ENCODE measurements around the gene VSTM4. TPM values are rescaled to one million over a fixed set of nuclear protein-coding genes. Genes with fewer than 3 reads are reported as not detected.

Gene VSTM4
- total RNA-seq, 1 experiment from 2014 or later: 0.29 TPM

GRCh38 chr10:49116509-49117375 is 1.4 kb upstream of the VSTM4 start:
- no peak for DNase-seq (ENCODE audit: low spot score)

- no peak for DNase-seq (ENCODE audit: low spot score)
Measured at GRCh38 chr10:49115796-49116508, 630 bp upstream of the VSTM4 start.

DNA sequence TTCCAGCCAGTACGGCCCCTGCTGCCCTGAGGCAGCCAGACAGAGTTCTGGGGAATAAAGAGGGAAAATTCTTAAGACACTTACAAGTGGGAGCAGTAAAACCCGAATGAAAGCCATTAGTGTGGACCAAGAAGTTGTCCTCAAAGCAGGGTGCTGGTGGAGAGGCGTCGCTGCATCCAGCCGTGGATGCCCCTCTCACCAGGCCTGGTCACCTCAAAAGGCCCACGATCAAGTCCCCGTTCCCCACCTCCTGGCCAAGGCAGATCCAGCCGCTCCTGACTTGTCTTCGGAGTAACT is 656 bp downstream of the VSTM4 start:
- DNase-seq (ENCODE audit: low spot score): no peak

DNA sequence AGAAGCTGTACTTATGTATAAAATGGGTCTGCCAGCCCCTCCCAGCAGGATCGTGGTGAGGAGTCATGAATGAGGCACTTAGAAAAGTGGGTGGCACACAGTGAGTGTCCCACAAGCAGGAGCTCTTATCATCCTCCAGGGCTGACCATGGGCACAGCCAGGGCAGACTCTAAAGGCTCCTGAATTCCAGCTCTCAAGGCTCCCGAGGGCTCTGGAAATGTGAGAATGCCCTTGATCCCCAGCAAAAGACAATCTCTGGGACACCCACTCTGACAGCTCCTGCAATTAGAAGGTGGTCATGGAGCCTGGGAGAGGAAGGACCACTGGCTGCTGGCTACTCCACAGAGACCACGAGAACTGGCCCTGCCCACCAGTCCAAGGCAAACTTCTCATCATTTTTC is 1.6 kb downstream of the VSTM4 start:
- no peak for DNase-seq (ENCODE audit: low spot score)

DNA sequence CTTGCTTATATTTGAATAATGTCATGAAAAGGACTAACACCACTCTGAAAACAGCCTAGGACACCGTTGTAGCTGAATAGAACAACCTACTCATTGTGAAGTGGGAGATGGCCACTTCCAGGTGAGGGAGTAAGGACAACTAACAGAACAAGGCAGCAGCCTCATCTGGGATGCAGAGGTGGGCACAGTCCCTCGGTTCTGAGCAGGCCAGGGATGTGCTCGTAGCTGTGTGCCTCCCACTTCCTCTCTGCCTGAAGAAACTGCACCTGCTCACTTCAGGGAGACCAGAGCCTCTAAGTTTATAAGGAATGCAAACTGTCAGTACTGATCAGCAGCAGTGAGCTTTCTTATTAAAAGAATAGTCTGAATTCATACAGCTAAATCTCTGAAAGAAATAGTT is 2.5 kb downstream of the VSTM4 start:
- no peak for DNase-seq (ENCODE audit: low spot score)

- DNase-seq (ENCODE audit: low spot score): no peak
Measured at GRCh38 chr10:49112098-49112497, 3.2 kb downstream of the VSTM4 start.

- no peak for DNase-seq (ENCODE audit: low spot score)
Measured at GRCh38 chr10:49111320-49111698, 4.0 kb downstream of the VSTM4 start.

DNA sequence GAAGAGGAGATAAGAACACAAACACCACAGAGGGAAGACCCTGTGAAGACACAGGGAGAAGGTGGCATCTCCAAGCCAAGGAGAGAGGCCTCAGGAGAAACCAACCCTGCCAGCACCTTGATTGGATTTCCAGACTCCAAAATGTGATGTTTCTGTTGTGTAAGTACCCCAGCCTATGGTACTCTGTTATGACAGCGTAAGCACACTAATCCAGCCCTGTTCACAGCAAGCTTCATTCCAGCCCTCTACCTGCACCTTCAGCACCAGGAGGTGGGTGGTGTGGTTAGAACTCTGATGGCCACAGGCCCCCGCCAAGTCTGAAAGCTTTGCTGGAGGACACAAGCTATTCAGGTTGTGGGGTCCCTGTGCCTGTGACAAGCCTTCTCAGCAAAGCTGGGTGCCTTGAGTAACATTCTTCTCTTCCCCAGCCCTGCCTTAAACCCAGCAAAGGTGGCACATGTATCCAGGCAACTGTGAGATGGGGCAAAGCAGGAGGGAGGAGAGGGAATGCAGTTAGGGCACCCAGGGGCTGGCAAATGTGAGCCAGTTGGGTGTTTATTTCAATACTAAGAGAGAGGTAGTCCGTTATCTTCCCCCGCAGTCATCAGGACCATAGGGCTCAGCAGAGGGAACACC is 4.5 kb downstream of the VSTM4 start:
- DNase-seq (ENCODE audit: low spot score): no peak

- DNase-seq (ENCODE audit: low spot score): no peak
Measured at GRCh38 chr10:49109669-49110340, 5.5 kb downstream of the VSTM4 start.

DNA sequence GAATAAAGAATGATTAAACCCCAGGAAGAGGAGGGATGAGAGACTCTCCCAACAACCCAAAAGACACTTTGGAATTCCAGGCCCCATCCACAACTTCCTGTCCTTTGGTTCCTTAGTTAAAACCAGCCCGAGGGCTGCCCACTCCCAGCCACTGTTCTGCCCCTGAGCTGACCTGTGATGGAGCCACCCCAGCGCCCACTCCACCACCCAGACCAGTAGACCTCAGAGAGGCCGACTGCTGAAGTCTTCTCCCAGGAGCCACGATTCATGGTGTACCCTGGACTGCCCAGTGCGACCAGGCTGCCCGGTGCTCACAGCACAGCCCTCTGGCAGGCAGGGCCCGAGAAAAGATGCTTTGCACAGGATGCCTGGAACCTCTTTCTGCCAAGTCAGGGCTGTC is 6.7 kb downstream of the VSTM4 start:
- DNase-seq (ENCODE audit: low spot score): no peak

GRCh38 chr10:49107887-49108267 is 7.4 kb downstream of the VSTM4 start:
- no peak for DNase-seq (ENCODE audit: low spot score)

DNA sequence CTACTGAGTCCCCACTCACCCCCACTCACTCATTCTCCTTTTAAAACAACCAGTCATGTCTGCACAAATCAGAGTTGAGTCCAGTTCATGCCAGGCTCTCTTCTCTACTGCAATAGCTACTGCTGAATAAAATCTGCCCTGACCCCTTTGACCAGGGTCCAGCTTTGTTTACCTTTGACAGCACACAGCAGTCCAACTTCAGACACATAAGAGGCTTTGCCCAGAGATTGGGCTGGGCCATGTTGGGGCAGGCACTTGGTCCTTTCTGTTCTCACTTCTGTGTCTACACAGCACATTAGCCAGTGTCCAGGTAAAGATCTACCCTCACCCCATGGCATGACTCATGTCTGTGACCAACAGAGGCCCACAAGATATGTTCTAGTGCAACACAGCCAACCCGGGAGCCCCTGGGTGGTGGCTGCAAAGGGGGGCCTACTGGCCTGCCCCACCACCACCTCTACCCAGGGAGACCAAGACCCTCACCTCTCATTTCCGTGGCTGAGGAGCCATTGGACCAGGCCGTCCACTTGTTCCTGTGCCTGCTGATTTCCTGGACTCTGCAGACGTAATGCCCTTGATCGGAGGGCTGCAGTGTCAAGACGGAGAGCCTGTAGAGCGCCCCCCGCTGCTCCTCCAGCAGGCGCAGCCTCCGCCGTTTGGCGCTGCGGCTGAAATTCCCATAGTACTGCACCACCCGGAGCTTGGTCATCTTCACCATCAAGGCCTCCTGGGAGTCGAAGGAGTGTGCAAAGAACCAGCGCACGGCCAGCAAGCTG is 8.0 kb downstream of the VSTM4 start:
- no peak for DNase-seq (ENCODE audit: low spot score)

DNA sequence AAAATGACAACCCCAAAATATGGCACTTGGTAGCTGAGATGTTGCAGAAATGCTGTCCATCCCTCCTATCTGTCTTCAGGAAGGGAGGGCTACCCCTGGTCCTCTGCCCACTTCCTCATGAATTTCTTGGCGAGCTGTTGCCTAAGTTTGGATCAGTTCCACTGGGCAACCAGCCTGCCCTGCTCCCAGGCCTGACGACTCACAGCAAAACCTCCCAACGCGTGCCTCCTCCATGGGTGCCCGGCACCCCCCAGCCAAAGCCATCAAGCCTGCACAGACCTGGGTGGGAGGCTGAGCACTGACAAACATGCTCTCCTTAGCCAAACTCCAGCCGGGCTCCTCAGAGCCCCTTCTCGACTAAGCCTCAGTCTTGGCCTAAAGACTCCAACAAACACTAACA is 8.9 kb downstream of the VSTM4 start:
- DNase-seq (ENCODE audit: low spot score): no peak

- DNase-seq (ENCODE audit: low spot score): no peak
Measured at GRCh38 chr10:49105076-49105475, 10.2 kb downstream of the VSTM4 start.

- DNase-seq (ENCODE audit: low spot score): no peak
Measured at GRCh38 chr10:49104323-49104722, 11.0 kb downstream of the VSTM4 start.

DNA sequence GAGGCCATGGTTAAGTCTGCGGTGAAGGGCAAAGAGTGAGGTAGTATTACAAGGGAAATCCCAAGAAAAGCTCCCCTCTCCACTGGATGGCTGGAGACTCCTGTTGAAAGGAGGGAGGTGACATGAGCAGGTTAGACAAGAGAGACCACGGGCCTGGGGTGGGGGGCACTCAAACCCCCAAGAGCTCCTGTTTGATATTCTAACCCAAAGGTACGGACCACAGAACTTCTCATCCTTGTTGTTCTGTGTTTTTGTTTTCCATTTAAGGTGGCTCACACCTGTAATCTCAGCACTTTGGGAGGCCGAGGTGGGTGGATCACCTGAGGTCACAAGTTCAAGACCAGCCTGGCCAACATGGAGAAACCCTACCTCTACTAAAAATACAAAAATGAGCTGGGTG is 11.6 kb downstream of the VSTM4 start:
- DNase-seq (ENCODE audit: low spot score): no peak

DNA sequence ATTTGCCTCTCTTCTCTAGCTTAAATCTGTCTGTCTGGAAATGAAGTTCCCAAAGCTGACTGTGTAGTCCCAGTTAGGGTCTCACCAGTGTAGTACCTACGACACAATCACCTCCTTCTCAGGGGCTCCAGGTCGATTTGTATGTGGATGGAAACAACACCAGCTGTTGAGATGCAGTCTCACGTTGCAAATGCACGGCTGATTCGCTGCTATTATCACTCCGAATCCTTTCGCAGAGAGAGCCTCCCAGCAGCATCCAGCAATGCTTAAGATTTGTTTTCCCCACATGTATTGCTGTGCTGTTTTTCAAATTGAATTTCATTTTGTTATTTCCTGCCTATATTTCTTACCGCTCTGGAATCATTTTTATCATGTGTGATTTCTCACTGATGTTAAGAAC is 16.3 kb downstream of the VSTM4 start:
- no peak for DNase-seq (ENCODE audit: low spot score)

GRCh38 chr10:49096890-49097445 is 18.4 kb downstream of the VSTM4 start:
- DNase-seq (ENCODE audit: low spot score): no peak

GRCh38 chr10:49094646-49095045 is 20.7 kb downstream of the VSTM4 start:
- no peak for DNase-seq (ENCODE audit: low spot score)

DNA sequence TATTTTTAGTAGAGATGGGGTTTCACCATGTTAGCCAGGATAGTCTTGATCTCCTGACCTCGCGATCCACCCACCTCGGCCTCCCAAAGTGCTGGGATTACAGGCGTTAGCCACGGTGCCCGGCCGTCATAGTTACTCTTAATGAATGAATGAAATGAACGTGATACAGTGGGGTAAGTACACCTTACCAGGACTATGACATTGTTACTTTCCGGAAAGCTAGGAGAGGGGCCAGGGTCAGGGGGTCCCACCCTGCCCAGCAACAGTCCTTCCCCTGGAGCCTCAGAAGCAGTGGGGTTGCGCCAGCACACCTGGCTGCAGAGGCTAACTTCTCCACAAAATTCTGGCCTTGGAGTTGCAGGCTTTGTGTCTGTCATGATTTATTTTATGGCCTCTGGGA is 21.4 kb downstream of the VSTM4 start:
- DNase-seq (ENCODE audit: low spot score): no peak

DNA sequence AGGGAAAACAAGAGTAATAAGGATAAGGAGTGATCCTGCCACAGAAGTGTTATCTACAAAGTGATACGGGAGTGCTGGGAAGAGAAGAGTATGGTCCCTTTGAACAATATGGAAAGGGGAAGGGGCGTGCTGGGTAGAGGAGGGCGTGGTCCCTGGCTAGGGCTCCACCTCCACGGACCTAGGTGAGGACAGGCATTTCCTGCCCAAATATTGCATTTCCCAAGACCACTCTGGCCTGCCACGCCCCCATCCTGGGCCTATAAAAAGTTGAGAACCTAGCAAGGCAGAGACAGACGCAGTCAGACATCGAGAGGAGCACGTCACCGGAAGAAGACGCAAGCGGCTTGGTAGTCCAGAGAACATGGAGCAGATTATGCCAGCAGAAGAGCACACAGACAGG is 22.8 kb downstream of the VSTM4 start:
- no peak for DNase-seq (ENCODE audit: low spot score)

Data from H4 (cell line).